NCI-H2227 (cell line): Measurements from ENCODE around the gene TEAD1.
A peak's percentile ranks its signal among the peaks of the same experiment; 100 is the strongest.

Experiments used
- DNase-seq: peaks from one replicate; lab custom pipeline; 2025; ENCODE audit not compliant: unreplicated experiment; lab: John Stamatoyannopoulos, UW

TEAD1 gene

GRCh38 chr11:12761029-12761428, 86.8 kb downstream of the TEAD1 start:
- DNase-seq, result no peak

DNA sequence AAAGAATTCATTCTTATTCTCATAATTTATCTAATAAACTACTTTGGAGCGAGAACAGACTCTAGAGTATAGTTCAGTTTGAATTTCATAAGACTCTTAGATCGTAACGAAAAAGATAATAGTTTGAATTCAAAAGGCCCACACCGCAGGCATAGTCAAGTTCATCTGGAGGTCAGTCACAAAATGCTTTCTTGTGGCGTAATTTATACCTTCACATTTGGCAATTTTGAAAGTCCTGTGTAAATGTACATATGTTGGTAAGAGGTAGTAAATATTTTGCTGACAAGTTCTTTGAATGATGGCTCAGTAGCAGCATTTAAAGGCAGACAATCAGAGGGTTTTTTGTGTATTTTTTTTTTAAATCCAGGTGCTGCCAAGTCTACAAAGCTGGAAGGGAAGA, 88.1 kb downstream of the TEAD1 start:
- DNase-seq, result peak; percentile 71

DNA sequence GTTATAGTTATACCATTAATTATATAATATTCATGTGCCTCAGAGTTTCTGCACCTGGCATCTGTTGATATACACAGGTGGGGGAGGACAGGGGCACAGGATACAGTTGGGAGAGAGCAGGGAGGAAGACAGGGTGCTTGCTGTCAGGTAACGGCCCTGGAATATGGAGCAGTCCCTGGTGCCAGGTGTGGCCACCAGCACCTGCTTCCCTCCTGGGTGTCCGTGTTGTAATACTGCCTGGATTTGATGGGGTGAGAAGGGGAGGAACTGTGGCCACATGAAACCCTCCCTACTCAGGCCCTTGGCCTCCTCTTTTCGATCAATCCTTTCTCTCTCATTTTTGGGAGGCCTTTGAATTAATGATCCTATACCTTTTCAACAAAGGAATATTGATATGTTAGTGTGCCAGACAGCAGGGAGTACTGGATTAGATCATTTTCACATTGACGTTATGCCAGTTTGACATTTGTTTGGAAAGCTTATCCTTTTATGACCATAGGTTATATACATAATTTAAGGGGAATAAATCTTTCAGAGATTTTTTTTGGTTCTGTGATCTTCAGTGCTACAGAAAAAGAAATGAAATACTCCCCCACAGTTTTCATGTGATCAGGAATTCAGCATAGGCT, 88.6 kb downstream of the TEAD1 start:
- DNase-seq, result no peak

GRCh38 chr11:12764187-12764914, 90.1 kb downstream of the TEAD1 start:
- no peak for DNase-seq

GRCh38 chr11:12765428-12765827, 91.2 kb downstream of the TEAD1 start:
- DNase-seq, result peak; percentile 81

- no peak for DNase-seq
Measured at GRCh38 chr11:12767027-12767426, 92.8 kb downstream of the TEAD1 start.

DNA sequence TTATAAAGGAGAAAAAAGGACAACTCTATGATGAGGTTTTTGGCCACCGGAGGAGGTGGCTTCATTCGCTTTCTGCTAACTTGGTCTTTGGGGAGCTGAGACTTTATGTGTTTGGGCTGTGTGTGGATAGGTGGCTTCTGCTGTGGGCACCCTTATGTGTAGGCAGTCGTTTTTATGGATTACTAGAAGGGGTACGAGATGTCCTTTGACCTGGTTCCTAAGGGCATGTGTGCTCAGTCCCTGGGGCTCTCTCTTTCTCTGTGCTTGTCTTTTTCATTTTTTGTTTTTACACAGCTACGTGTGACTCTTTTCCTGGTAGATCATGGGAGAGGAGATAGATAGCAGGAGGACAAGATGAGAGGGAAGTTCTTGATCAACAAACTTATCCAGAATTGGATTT, 93.4 kb downstream of the TEAD1 start:
- DNase-seq, result no peak

DNA sequence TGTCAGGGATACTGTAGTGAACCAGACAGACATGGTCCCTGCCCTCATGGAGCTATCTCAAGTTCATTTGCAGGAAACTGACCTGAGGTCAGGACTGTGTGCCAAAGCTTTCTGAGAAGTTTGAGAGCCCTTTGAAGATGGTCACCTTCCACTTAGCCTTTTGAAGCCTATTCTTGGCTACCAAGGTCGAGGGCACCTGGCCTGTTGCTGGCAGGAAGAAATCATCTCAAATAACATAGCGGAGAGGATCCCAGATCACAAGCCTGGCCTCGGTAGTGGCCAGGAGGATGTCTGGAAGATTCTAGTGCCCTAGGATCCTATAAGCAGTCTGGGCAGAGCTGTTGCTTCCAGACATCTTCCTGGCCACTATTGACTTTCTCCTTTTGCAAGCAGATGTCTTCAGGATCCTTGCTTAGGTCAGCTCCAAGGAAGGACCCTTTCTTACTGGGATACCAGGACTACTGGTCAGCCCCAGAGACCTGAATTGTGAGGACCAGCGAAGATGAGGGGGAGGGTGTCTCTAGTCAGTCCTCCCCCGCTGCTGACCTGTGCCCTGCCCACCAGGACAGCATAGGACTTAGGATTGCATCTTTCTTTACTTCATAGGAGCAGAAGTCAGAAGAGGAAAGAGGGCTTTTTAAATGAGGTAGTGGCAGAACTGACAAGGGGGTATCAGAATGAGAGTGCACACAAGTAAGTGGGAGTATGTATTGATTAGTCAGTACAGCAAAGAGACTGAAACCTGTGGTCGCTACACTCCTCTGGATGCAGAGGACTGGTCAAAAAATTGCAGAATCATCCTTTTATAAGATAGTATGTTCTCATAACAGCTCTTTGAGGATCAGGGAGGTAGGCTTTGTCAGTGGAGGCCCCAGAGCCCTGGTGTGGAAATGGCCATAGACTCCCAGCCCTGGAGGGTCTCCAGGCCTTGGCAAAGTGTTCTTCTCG, 94.8 kb downstream of the TEAD1 start:
- DNase-seq, result no peak

DNA sequence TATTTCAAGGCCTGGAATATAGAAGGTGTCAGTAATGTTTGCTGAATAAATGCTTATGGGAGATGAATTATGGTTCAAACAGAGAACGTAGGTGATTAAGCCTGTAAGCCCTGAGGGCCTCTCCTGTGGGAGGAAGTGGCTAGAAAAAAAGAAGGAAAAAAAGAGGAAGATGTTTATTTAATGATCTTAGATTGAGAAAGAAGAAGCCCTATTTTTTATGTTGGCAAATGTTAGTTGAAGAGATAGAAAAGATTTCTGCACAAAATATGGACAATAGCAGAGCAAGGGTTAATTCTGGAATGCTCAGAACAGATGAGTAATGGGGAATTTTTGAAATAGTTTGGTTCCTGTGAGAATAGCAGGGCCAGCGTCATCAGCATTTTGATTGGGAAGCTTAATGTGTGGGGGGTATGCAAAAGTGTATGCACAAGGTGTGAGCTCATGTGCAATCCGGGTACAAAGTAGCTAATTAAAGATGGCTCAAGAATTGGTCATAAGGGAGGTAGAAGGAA, 95.7 kb downstream of the TEAD1 start:
- no peak for DNase-seq

DNA sequence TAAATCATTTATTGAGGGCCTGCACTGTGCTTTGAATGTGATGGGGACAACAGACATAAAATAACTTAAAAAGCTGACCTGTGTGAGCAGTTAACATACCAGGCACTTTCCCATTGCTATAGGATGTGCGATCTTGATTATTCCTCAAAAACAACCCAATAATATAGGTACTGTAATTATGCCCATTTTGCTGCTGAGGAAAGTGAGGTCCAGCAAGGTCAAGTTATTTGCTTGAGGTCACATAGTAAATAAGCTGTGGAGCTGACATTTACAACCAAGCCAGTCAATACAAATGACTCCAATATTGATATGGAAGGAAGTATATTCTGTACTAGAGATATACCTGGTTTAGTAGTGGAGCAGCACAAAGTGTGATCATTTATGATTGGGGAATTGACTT, 96.2 kb downstream of the TEAD1 start:
- no peak for DNase-seq

DNA sequence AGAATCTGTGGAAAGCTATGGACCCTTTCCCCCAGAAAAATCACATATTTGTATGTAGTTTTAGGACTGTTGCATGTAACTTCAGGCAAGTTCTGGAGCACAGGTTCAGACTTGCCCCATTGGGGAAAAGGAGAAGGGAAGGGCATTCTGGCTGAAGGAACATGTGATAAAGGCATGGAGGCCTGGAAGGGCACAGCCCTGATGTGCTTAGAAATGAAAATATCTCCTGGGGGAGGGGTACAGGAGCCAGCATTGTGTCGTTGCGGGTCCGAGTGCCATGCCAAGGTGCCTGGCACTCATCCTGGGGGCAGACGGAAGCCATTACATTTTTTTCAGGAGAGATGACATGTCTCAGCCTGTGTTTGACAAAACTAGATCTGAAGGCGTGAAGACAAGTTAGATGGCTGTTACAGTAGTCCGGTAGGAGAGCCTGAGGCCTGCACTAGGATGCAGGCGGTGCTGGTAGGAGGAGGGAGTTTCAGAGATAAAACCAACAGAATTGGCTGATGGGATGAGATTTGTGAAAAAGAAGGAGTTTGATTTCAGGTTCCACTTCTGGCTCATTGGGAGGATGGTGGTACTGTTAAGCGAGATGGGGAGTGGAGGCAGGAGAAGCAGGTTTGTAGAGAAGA, 96.9 kb downstream of the TEAD1 start:
- DNase-seq, result no peak

GRCh38 chr11:12771875-12772274, 97.7 kb downstream of the TEAD1 start:
- no peak for DNase-seq

GRCh38 chr11:12772324-12772723, 98.1 kb downstream of the TEAD1 start:
- DNase-seq, result no peak

- no peak for DNase-seq
Measured at GRCh38 chr11:12773591-12773990, 99.4 kb downstream of the TEAD1 start.

DNA sequence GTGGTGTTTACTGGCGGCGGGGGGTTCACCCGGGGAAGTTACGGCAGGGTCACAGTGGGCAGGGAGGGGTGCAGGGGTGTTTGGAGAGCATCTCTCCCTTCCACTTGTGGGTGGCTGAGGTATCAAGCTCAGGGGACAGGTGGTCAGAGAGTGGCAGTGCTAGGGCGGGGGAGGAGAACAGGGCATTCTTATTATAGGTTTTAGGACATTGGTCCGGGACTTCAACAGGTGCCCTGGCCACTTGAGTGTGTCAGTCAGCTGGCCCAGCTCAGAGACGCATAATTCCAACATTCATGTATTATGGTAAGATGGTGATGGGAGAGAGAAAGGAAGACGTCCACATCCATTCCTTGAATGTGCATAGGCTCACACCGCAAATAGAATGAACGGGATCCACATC, 101.7 kb downstream of the TEAD1 start:
- no peak for DNase-seq

DNA sequence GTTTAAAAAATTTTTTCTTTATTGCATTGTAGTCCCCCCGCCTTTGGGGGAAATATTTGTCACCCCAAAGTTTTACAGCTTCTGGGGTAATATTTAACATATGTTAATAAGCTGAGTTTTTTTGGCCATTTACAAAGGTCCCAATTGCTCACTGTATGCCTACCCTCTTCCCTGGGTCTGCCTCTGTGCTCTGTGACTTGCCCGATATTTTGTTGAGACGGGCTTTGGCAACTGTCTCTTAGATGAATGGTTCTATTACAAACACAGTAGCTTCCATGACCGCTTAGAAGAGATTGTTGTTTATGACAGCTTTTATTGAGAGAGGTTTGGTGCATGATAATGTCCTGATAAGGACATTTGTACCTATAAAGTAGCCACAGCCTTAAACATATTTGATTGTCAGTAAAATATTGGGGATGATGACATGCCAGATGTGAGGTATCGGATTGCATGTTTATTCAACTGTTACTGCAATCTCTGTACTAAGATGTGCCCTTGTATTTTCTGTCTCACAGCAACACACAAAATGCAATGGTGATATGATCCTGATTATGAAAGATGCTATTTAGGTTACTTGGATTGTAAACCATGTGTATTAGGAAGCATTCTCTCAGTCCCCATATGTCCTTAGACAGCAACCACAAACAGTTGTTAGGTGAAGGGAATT, 103.1 kb downstream of the TEAD1 start:
- DNase-seq, result no peak

DNA sequence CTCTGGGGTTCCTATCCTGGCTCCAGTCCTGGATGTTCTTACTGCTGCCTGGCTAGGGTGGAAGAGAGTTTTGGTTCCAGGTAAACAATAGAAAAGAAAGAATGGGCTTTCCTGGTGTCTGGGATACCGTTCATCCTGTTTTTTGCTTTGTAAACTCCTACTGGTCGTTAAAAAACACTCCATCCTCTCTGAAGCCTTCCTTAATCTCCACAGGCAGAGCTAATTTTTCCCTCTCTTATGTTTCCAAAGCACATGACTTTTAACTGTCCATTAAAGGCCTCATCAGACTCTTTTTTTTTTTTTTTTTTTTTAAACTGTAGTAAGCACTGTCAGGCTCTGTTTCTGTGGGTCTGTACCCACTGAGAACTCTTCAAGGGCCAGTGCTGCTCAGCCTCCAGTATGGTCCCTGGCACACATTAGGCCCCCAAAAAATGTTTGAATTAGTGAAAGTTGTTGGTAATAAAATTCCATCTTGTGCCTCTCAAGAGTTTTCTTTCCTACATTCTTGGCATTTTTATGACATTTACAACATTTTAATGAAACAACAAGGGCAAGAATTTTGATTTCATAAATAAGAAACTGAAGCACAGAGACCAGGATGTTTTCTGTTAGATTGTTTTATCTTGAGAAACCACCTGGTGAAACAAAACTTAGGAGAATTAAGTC, 104.2 kb downstream of the TEAD1 start:
- no peak for DNase-seq

- DNase-seq, result no peak
Measured at GRCh38 chr11:12783765-12784164, 109.5 kb downstream of the TEAD1 start.

DNA sequence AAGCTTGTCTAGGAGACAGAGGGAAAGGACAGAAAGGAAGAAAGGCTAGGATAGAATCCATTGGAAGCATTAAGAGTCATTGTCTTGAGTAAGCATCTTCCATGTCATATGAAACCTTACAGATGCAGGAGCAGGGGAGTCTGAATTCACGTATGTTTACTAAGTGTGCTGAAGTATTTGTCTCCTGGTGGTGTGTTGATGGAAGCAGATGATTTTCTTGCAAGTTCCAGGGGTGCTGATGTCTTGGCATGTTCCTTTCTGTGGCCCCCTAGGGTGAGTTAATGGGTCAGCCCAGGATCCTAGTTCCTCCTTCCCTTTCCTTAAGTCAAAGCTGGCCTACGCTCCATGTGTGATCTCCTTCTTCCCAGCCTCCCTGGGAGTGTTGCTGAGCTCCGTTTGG, 110.2 kb downstream of the TEAD1 start:
- DNase-seq, result no peak

DNA sequence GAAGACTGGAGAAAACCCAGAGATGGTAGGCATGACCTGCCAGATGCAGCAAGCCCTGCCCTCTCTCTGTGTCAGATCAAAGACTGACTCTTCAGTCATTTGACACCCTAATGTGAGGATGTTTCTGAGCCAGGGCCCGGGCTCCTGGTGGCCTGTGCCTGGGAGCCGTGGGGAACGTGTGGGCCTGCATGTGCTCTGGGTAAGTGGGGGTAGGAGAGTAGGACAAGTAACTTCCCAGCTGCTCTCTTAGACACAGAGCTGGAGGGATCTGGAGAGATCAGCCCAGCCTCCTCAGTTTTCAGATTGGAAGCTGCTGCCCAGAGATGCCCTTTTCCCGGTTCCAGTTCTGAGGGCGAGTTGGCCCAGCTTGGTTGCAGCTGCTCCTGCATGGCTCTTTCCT, 110.8 kb downstream of the TEAD1 start:
- no peak for DNase-seq
